Measurements from ENCODE around the gene TMEM258.

TMEM258 gene

GRCh38 chr11:61783717-61784505 is 8.5 kb downstream of the TMEM258 start:
- no peak for DNase-seq (ENCODE audit: low read depth, low spot score)
- no peaks in the 10 kb centered on the region for H3K9me3 ChIP-seq (ENCODE audit: low read depth, low read length)
- no peak overlapping the region for H3K4me3 ChIP-seq
- H3K36me3 ChIP-seq (ENCODE audit: insufficient read depth, low read length) = peaks cover 15% of the 10 kb centered on the region
- TF ChIP-seq EZH2 (IDR thresholded peaks at IDR 0.05) (no peak), POLR2AphosphoS5 (IDR thresholded peaks at IDR 0.05; ENCODE audit: borderline replicate concordance, low read depth, low read length) (no peak; the same call in 1 of the 2 replicates), FOXP2 (optimal IDR thresholded peaks at IDR 0.05; ENCODE audit: control extremely low read depth, extremely low read length, insufficient read depth) (no peak)
- H3K9ac ChIP-seq (ENCODE audit: insufficient read length) = no peak overlapping the region
- H3K27ac ChIP-seq = no peak overlapping the region

- Histone ChIP-seq H3K36me3 (ENCODE audit: insufficient read depth, low read length) (peaks cover 10% of the 10 kb centered on the region; the same call in 1 of the 2 replicates), H3K4me3 (no peak overlapping the region), H3K27ac (no peak overlapping the region), H3K9ac (ENCODE audit: insufficient read length) (no peak overlapping the region), H3K9me3 (ENCODE audit: low read depth, low read length) (no peaks in the 10 kb centered on the region)
- no peak for DNase-seq (ENCODE audit: low read depth, low spot score)
- no peak for TF ChIP-seq POLR2AphosphoS5 (IDR thresholded peaks at IDR 0.05; ENCODE audit: borderline replicate concordance, low read depth, low read length)
- TF ChIP-seq FOXP2 (optimal IDR thresholded peaks at IDR 0.05; ENCODE audit: control extremely low read depth, extremely low read length, insufficient read depth) = no peak
- no peak for TF ChIP-seq EZH2 (IDR thresholded peaks at IDR 0.05)
These were observed 9.6 kb downstream of the TMEM258 start for GRCh38 chr11:61782841-61783240.

- H3K9ac ChIP-seq (ENCODE audit: insufficient read length) = no peak overlapping the region
- TF ChIP-seq EZH2 (IDR thresholded peaks at IDR 0.05) (no peak), POLR2AphosphoS5 (IDR thresholded peaks at IDR 0.05; ENCODE audit: borderline replicate concordance, low read depth, low read length) (no peak), FOXP2 (optimal IDR thresholded peaks at IDR 0.05; ENCODE audit: control extremely low read depth, extremely low read length, insufficient read depth) (no peak)
- no peaks in the 10 kb centered on the region for H3K9me3 ChIP-seq (ENCODE audit: low read depth, low read length)
- no peak for DNase-seq (ENCODE audit: low read depth, low spot score)
- H3K36me3 ChIP-seq (ENCODE audit: insufficient read depth, low read length) = peaks cover 10% of the 10 kb centered on the region; the same call in 1 of the 2 replicates
- H3K27ac ChIP-seq = no peak overlapping the region
- H3K4me3 ChIP-seq = no peak overlapping the region
These were observed 10.1 kb downstream of the TMEM258 start for GRCh38 chr11:61782299-61782698.

- DNase-seq (ENCODE audit: low read depth, low spot score) = no peak
- no peaks in the 10 kb centered on the region for H3K9me3 ChIP-seq (ENCODE audit: low read depth, low read length)
- no peak overlapping the region for H3K27ac ChIP-seq
- H3K36me3 ChIP-seq (ENCODE audit: insufficient read depth, low read length) = peaks cover 7% of the 10 kb centered on the region; the same call in 1 of the 2 replicates
- H3K9ac ChIP-seq (ENCODE audit: insufficient read length) = no peak overlapping the region
- no peak overlapping the region for H3K4me3 ChIP-seq
- TF ChIP-seq FOXP2 (optimal IDR thresholded peaks at IDR 0.05; ENCODE audit: control extremely low read depth, extremely low read length, insufficient read depth) = no peak
These were observed 10.8 kb downstream of the TMEM258 start for GRCh38 chr11:61781585-61781984.

GRCh38 chr11:61780581-61781162 is 11.7 kb downstream of the TMEM258 start:
- Histone ChIP-seq H3K36me3 (ENCODE audit: insufficient read depth, low read length) (peaks cover 3% of the 10 kb centered on the region; the same call in 1 of the 2 replicates), H3K27ac (no peak overlapping the region), H3K9ac (ENCODE audit: insufficient read length) (no peak overlapping the region), H3K9me3 (ENCODE audit: low read depth, low read length) (no peaks in the 10 kb centered on the region), H3K4me3 (no peak overlapping the region)
- no peak for TF ChIP-seq EZH2 (IDR thresholded peaks at IDR 0.05)
- no peak for TF ChIP-seq FOXP2 (optimal IDR thresholded peaks at IDR 0.05; ENCODE audit: control extremely low read depth, extremely low read length, insufficient read depth)
- no peak for TF ChIP-seq POLR2AphosphoS5 (IDR thresholded peaks at IDR 0.05; ENCODE audit: borderline replicate concordance, low read depth, low read length)
- no peak for DNase-seq (ENCODE audit: low read depth, low spot score)

GRCh38 chr11:61779666-61780525 is 12.5 kb downstream of the TMEM258 start:
- TF ChIP-seq FOXP2 (optimal IDR thresholded peaks at IDR 0.05; ENCODE audit: control extremely low read depth, extremely low read length, insufficient read depth) (no peak), EZH2 (IDR thresholded peaks at IDR 0.05) (no peak), POLR2AphosphoS5 (IDR thresholded peaks at IDR 0.05; ENCODE audit: borderline replicate concordance, low read depth, low read length) (no peak)
- Histone ChIP-seq H3K27ac (no peak overlapping the region), H3K36me3 (ENCODE audit: insufficient read depth, low read length) (peaks cover 3% of the 10 kb centered on the region; the same call in 1 of the 2 replicates), H3K4me3 (no peak overlapping the region), H3K9me3 (ENCODE audit: low read depth, low read length) (no peaks in the 10 kb centered on the region), H3K9ac (ENCODE audit: insufficient read length) (no peak overlapping the region)
- no peak for DNase-seq (ENCODE audit: low read depth, low spot score)

- DNase-seq (ENCODE audit: low read depth, low spot score) = no peak
- no peaks in the 10 kb centered on the region for H3K9me3 ChIP-seq (ENCODE audit: low read depth, low read length)
- H3K4me3 ChIP-seq = no peak overlapping the region
- TF ChIP-seq EZH2 (IDR thresholded peaks at IDR 0.05) (no peak), POLR2AphosphoS5 (IDR thresholded peaks at IDR 0.05; ENCODE audit: borderline replicate concordance, low read depth, low read length) (no peak), FOXP2 (optimal IDR thresholded peaks at IDR 0.05; ENCODE audit: control extremely low read depth, extremely low read length, insufficient read depth) (no peak)
- H3K36me3 ChIP-seq (ENCODE audit: insufficient read depth, low read length) = no peaks in the 10 kb centered on the region
- no peak overlapping the region for H3K27ac ChIP-seq
- H3K9ac ChIP-seq (ENCODE audit: insufficient read length) = no peak overlapping the region
These were observed 13.3 kb downstream of the TMEM258 start for GRCh38 chr11:61778920-61779650.

Measured in SK-N-MC (cell line).